T1000 (cell line): ENCODE data around the gene FAM47E.
"Not testable (repeated sequence)": the region's sequence is repeated elsewhere in the genome, so short reads cannot be mapped to it uniquely, and the experiment has no call there.

Experiments used
- DNase-seq: peaks from one replicate; lab custom pipeline; 2025; ENCODE audit warnings: mixed read lengths; lab: John Stamatoyannopoulos, UW

FAM47E gene

GRCh38 chr4:76226418-76226817, 25.1 kb upstream of the FAM47E start:
- DNase-seq: no peak

- no peak for DNase-seq
Measured at GRCh38 chr4:76232681-76233080, 18.8 kb upstream of the FAM47E start.

GRCh38 chr4:76233083-76233482, 18.4 kb upstream of the FAM47E start:
- no peak for DNase-seq

- DNase-seq: no peak
Measured at GRCh38 chr4:76233529-76233928, 18.0 kb upstream of the FAM47E start.

- DNase-seq: no peak
Measured at GRCh38 chr4:76233967-76234678, 17.4 kb upstream of the FAM47E start.

GRCh38 chr4:76234679-76235044, 16.9 kb upstream of the FAM47E start:
- no peak for DNase-seq

- no peak for DNase-seq
Measured at GRCh38 chr4:76235407-76235806, 16.1 kb upstream of the FAM47E start.

GRCh38 chr4:76235915-76236314, 15.6 kb upstream of the FAM47E start:
- no peak for DNase-seq

GRCh38 chr4:76238236-76238635, 13.3 kb upstream of the FAM47E start:
- no peak for DNase-seq

GRCh38 chr4:76238701-76239100, 12.8 kb upstream of the FAM47E start:
- DNase-seq: no peak

- no peak for DNase-seq
Measured at GRCh38 chr4:76240236-76240635, 11.3 kb upstream of the FAM47E start.

GRCh38 chr4:76243877-76244276, 7.6 kb upstream of the FAM47E start:
- not testable (repeated sequence) for DNase-seq

- no peak for DNase-seq
Measured at GRCh38 chr4:76246025-76246424, 5.5 kb upstream of the FAM47E start.

GRCh38 chr4:76246852-76247251, 4.7 kb upstream of the FAM47E start:
- DNase-seq: no peak

GRCh38 chr4:76250962-76251361, 559 bp upstream of the FAM47E start:
- DNase-seq: no peak

- DNase-seq: no peak
Measured at GRCh38 chr4:76252271-76252653, 741 bp downstream of the FAM47E start.

GRCh38 chr4:76253511-76253910, 2.0 kb downstream of the FAM47E start:
- no peak for DNase-seq

GRCh38 chr4:76256032-76256431, 4.5 kb downstream of the FAM47E start:
- DNase-seq: no peak

GRCh38 chr4:76256968-76257367, 5.4 kb downstream of the FAM47E start:
- DNase-seq: no peak

- no peak for DNase-seq
Measured at GRCh38 chr4:76257824-76258223, 6.3 kb downstream of the FAM47E start.

GRCh38 chr4:76260571-76260970, 9.1 kb downstream of the FAM47E start:
- DNase-seq: no peak

- no peak for DNase-seq
Measured at GRCh38 chr4:76265631-76266218, 14.2 kb downstream of the FAM47E start.

- DNase-seq: no peak
Measured at GRCh38 chr4:76266627-76267026, 15.1 kb downstream of the FAM47E start.

- DNase-seq: no peak
Measured at GRCh38 chr4:76267811-76268210, 16.3 kb downstream of the FAM47E start.
